HL-60 (cell line): ENCODE data around the gene NRXN3.

Source experiments
- CTCF ChIP-seq: IDR thresholded peaks from one replicate; pipeline ENCODE4 v1.5.1; 2011; ENCODE audit warnings: low read length, control low read depth, inconsistent platforms; ENCODE audit not compliant: insufficient read depth
- POLR2AphosphoS5 ChIP-seq: IDR thresholded peaks from 2 replicates; pipeline ENCODE4 v1.6.1; 2012; ENCODE audit warnings: low read depth
- TF ChIP-seq, protein P1 (sequence below): IDR thresholded peaks from 2 replicates; pipeline ENCODE4 v1.6.1; 2012; ENCODE audit warnings: low read depth; ENCODE audit not compliant: insufficient replicate concordance

- TF ChIP-seq CTCF (no peak), POLR2AphosphoS5 (no peak)
- TF ChIP-seq, protein P1, sequence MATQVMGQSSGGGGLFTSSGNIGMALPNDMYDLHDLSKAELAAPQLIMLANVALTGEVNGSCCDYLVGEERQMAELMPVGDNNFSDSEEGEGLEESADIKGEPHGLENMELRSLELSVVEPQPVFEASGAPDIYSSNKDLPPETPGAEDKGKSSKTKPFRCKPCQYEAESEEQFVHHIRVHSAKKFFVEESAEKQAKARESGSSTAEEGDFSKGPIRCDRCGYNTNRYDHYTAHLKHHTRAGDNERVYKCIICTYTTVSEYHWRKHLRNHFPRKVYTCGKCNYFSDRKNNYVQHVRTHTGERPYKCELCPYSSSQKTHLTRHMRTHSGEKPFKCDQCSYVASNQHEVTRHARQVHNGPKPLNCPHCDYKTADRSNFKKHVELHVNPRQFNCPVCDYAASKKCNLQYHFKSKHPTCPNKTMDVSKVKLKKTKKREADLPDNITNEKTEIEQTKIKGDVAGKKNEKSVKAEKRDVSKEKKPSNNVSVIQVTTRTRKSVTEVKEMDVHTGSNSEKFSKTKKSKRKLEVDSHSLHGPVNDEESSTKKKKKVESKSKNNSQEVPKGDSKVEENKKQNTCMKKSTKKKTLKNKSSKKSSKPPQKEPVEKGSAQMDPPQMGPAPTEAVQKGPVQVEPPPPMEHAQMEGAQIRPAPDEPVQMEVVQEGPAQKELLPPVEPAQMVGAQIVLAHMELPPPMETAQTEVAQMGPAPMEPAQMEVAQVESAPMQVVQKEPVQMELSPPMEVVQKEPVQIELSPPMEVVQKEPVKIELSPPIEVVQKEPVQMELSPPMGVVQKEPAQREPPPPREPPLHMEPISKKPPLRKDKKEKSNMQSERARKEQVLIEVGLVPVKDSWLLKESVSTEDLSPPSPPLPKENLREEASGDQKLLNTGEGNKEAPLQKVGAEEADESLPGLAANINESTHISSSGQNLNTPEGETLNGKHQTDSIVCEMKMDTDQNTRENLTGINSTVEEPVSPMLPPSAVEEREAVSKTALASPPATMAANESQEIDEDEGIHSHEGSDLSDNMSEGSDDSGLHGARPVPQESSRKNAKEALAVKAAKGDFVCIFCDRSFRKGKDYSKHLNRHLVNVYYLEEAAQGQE: no peak
Measured at GRCh38 chr14:78316786-78317185, 146.6 kb downstream of the NRXN3 start.
